GM13977 (cell line): ENCODE measurements around the gene RCBTB2.

Experiments used
- DNase-seq: peaks from one replicate; pipeline ENCODE4 v3.0.0; 2012; ENCODE audit warnings: low spot score
- in situ Hi-C: fragments of 300-500 bp; cut with MboI; formaldehyde crosslinking; loops from one replicate; pipeline ENCODE4 v1.12.0; 2022; ENCODE audit warnings: low sequenced_read_pairs, low pct_unique_long_range_greater_than_20kb, mixed read lengths, inconsistent platforms; ENCODE audit not compliant: unreplicated experiment
- TF ChIP-seq, protein P1 (sequence below): IDR thresholded peaks from 2 replicates; pipeline ENCODE4 v1.5.1; 2012; ENCODE audit warnings: mild to moderate bottlenecking, control low read depth; ENCODE audit not compliant: insufficient read depth; ENCODE audit errors: extremely low read depth, missing control alignments

The RCBTB2 gene

GRCh38 chr13:48555441-48555840 is 22.6 kb upstream of the RCBTB2 start:
- DNase-seq = no peak
- in situ Hi-C loops = no loop called here
- TF ChIP-seq, protein P1, sequence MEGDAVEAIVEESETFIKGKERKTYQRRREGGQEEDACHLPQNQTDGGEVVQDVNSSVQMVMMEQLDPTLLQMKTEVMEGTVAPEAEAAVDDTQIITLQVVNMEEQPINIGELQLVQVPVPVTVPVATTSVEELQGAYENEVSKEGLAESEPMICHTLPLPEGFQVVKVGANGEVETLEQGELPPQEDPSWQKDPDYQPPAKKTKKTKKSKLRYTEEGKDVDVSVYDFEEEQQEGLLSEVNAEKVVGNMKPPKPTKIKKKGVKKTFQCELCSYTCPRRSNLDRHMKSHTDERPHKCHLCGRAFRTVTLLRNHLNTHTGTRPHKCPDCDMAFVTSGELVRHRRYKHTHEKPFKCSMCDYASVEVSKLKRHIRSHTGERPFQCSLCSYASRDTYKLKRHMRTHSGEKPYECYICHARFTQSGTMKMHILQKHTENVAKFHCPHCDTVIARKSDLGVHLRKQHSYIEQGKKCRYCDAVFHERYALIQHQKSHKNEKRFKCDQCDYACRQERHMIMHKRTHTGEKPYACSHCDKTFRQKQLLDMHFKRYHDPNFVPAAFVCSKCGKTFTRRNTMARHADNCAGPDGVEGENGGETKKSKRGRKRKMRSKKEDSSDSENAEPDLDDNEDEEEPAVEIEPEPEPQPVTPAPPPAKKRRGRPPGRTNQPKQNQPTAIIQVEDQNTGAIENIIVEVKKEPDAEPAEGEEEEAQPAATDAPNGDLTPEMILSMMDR = no peak

DNA sequence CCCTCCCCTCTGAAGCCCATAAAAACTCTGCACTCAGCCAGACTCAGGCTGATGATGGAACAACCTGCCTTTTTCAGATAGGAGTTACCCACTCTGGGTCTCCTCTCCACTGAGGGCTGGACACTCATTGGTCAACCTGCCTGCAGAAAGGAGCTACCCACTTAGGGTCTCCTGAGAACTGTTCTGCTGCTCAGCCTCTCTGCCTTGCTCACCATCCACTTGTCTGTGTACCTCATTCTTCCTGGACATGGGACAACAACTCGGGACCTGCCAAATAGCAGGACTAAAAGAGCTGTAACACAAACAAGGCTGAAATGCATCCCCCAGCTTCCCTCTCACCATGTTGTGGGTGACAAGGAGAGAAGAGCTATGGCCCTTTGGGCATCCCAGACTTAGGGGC is 18.4 kb upstream of the RCBTB2 start:
- DNase-seq = no peak
- TF ChIP-seq, protein P1 = no peak
- in situ Hi-C loops = no loop called here

GRCh38 chr13:48549658-48550057 is 16.8 kb upstream of the RCBTB2 start:
- TF ChIP-seq, protein P1 = no peak
- in situ Hi-C loops = no loop called here
- no peak for DNase-seq

DNA sequence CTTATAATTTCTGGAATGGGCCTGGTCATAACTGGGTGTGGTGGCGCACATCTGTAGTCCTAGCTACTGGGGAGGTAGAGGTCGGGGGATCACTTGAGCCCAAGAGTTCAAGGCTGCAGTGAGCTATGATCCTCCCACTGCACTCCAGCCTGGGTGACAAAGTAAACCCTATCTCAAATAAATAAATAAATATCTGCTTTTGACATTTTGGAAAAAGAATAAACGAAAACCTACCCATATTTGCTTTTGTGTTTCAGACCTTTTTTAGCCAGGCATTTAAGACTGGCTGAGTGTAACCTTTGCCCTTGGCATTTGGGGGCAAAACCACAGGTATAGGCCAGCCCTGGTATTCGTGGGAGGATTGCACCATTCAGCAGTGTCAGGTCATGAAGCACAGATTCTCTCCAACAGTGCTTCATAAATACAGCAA is 14.8 kb upstream of the RCBTB2 start:
- TF ChIP-seq, protein P1 = no peak
- DNase-seq = no peak
- in situ Hi-C loops = no loop called here

- DNase-seq = no peak
- in situ Hi-C loops = no loop called here
- TF ChIP-seq, protein P1 = no peak
Measured at GRCh38 chr13:48545608-48546007, 12.7 kb upstream of the RCBTB2 start.

DNA sequence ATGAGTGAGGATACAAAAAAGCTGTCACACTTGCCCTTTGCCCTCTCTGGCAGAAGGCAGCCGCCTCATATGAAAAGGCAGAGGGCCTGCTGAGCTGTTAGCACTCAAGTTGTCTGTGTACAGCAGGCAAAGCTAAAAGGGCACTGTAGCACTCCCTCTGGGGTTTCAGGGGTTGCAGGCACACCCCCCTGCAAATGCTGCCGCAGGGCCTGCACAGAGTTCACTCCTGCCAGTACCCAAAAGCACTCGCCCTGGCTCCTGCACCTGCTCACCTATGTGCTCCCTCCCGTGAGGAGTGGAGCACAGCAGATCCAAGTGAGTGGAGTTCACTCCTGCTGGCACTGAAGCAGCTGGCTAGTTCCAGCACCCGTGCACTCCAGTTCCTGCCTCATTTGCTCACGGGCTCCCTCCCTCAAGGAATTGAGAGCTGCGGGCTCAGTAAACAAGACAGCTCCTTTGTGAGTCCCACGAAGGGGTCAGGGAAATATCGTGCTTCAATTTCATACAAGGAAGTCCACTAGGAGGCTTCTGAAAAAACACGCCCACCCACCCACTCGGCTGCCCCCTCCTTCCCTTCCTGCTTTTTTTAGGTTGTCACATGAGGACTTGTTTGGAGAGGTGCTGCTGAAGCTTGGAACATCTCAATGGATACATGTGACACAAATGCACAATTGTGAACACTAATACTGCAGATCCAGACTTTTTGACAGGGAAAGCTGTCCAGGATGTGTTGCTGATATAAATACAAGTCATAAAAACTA is 9.9 kb upstream of the RCBTB2 start:
- in situ Hi-C loops = no loop called here
- TF ChIP-seq, protein P1 = no peak
- no peak for DNase-seq
